HepG2 (cell line): Measurements from ENCODE around the gene ACOT8. TPM values are rescaled to one million over a fixed set of nuclear protein-coding genes. Genes with fewer than 3 reads are reported as not detected.

Source experiments
- CBFB ChIP-seq: sonication (generic); formaldehyde crosslinking; IDR thresholded peaks from 2 replicates; pipeline ENCODE4 v1.4.0; 2020; ENCODE audit warnings: missing genetic modification reagents
- EEA1 ChIP-seq: sonication (generic); formaldehyde crosslinking; IDR thresholded peaks from 2 replicates; pipeline ENCODE4 v1.5.1; 2020; ENCODE audit warnings: mild to moderate bottlenecking, missing genetic modification reagents, borderline replicate concordance
- FOXP1 ChIP-seq, 2 experiments: fragments of 450-650 bp in 1 of 2; IDR thresholded peaks; 2 replicates each; pipeline ENCODE4 v1.6.1; 2017 to 2018; ENCODE audit warnings: antibody characterized with exemption in 1 of 2
- HMGXB3 ChIP-seq: sonication (generic); formaldehyde crosslinking; IDR thresholded peaks from 2 replicates; pipeline ENCODE4 v1.4.0; 2020; ENCODE audit warnings: missing genetic modification reagents, borderline replicate concordance
- IRF2 ChIP-seq: IDR thresholded peaks from 2 replicates; pipeline ENCODE4 v1.6.1; 2018; ENCODE audit warnings: missing genetic modification reagents, missing compliant biosample characterization
- RORA ChIP-seq: sonication (generic); formaldehyde crosslinking; IDR thresholded peaks from 2 replicates; pipeline ENCODE4 v1.5.0; 2020; ENCODE audit warnings: mild to moderate bottlenecking, missing genetic modification reagents, moderate library complexity
- SSRP1 ChIP-seq: IDR thresholded peaks from 2 replicates; pipeline ENCODE4 v1.6.1; 2016; ENCODE audit warnings: control low read depth
- YEATS2 ChIP-seq: sonication (generic); formaldehyde crosslinking; IDR thresholded peaks from 2 replicates; pipeline ENCODE4 v1.4.0; 2020; ENCODE audit warnings: missing genetic modification reagents, borderline replicate concordance
- ZC3H4 ChIP-seq: sonication (generic); formaldehyde crosslinking; IDR thresholded peaks from 2 replicates; pipeline ENCODE4 v1.4.0; 2020; ENCODE audit warnings: missing genetic modification reagents, borderline replicate concordance
- ZNF432 ChIP-seq: sonication (generic); formaldehyde crosslinking; IDR thresholded peaks from 2 replicates; pipeline ENCODE4 v1.5.0; 2020; ENCODE audit warnings: missing genetic modification reagents, mild to moderate bottlenecking, borderline replicate concordance
- ZNF546 ChIP-seq: sonication (generic); formaldehyde crosslinking; conservative IDR thresholded peaks from 2 replicates; pipeline ENCODE4 v1.8.1; 2023; ENCODE audit warnings: mild to moderate bottlenecking, missing genetic modification reagents
- ZNF678 ChIP-seq: sonication (generic); formaldehyde crosslinking; IDR thresholded peaks from 2 replicates; pipeline ENCODE4 v1.4.0; 2020; ENCODE audit warnings: mild to moderate bottlenecking, missing genetic modification reagents
- ZNF83 ChIP-seq: sonication (generic); formaldehyde crosslinking; IDR thresholded peaks from 2 replicates; pipeline ENCODE4 v1.4.0; 2020; ENCODE audit warnings: missing genetic modification reagents, mild to moderate bottlenecking, borderline replicate concordance
- polyA plus RNA-seq, 8 experiments: library from polyadenylated mRNA; depleted of rRNA in 3 of 8; stranded (reverse) in 7 of 8; unstranded in 1 of 8; fragments of >200 nt; fragmentation: Illumina TruSeq in 4 of 8; extraction: Trizol in 4 of 8; gene quantifications; 2 replicates each; pipeline versions ENCODE4 v1.2.1 to v1.2.3, GENCODE V29; 2011 to 2016; ENCODE audit warnings: low read depth in 4 of 8, missing spikeins in 1 of 8, mixed read lengths in 1 of 8; ENCODE audit not compliant: insufficient read depth in 1 of 8
- total RNA-seq, 5 experiments: library from RNA; depleted of rRNA; stranded (reverse); fragments of >200 nt; fragmentation: Illumina TruSeq; extraction: Trizol; gene quantifications; 2 replicates each; pipeline ENCODE4 v1.2.3, GENCODE V29; 2016; ENCODE audit warnings: low read depth in 1 of 5
- TF ChIP-seq, protein P1 (sequence below): sonication (generic); formaldehyde crosslinking; IDR thresholded peaks from 2 replicates; pipeline ENCODE4 v1.4.0; 2020; ENCODE audit warnings: mild to moderate bottlenecking, missing genetic modification reagents
- TF ChIP-seq, protein P2 (sequence below): IDR thresholded peaks from 2 replicates; pipeline ENCODE4 v1.6.1; 2016; ENCODE audit warnings: mild to moderate bottlenecking, missing biosample characterization, missing genetic modification reagents

The ACOT8 gene
- total and polyA plus RNA-seq, 2 of the 13 experiments (the other 11 are each of a cell fraction or from before 2014, with no cell fraction given) = 31.4 to 45.5 TPM

- TF ChIP-seq, protein P1, sequence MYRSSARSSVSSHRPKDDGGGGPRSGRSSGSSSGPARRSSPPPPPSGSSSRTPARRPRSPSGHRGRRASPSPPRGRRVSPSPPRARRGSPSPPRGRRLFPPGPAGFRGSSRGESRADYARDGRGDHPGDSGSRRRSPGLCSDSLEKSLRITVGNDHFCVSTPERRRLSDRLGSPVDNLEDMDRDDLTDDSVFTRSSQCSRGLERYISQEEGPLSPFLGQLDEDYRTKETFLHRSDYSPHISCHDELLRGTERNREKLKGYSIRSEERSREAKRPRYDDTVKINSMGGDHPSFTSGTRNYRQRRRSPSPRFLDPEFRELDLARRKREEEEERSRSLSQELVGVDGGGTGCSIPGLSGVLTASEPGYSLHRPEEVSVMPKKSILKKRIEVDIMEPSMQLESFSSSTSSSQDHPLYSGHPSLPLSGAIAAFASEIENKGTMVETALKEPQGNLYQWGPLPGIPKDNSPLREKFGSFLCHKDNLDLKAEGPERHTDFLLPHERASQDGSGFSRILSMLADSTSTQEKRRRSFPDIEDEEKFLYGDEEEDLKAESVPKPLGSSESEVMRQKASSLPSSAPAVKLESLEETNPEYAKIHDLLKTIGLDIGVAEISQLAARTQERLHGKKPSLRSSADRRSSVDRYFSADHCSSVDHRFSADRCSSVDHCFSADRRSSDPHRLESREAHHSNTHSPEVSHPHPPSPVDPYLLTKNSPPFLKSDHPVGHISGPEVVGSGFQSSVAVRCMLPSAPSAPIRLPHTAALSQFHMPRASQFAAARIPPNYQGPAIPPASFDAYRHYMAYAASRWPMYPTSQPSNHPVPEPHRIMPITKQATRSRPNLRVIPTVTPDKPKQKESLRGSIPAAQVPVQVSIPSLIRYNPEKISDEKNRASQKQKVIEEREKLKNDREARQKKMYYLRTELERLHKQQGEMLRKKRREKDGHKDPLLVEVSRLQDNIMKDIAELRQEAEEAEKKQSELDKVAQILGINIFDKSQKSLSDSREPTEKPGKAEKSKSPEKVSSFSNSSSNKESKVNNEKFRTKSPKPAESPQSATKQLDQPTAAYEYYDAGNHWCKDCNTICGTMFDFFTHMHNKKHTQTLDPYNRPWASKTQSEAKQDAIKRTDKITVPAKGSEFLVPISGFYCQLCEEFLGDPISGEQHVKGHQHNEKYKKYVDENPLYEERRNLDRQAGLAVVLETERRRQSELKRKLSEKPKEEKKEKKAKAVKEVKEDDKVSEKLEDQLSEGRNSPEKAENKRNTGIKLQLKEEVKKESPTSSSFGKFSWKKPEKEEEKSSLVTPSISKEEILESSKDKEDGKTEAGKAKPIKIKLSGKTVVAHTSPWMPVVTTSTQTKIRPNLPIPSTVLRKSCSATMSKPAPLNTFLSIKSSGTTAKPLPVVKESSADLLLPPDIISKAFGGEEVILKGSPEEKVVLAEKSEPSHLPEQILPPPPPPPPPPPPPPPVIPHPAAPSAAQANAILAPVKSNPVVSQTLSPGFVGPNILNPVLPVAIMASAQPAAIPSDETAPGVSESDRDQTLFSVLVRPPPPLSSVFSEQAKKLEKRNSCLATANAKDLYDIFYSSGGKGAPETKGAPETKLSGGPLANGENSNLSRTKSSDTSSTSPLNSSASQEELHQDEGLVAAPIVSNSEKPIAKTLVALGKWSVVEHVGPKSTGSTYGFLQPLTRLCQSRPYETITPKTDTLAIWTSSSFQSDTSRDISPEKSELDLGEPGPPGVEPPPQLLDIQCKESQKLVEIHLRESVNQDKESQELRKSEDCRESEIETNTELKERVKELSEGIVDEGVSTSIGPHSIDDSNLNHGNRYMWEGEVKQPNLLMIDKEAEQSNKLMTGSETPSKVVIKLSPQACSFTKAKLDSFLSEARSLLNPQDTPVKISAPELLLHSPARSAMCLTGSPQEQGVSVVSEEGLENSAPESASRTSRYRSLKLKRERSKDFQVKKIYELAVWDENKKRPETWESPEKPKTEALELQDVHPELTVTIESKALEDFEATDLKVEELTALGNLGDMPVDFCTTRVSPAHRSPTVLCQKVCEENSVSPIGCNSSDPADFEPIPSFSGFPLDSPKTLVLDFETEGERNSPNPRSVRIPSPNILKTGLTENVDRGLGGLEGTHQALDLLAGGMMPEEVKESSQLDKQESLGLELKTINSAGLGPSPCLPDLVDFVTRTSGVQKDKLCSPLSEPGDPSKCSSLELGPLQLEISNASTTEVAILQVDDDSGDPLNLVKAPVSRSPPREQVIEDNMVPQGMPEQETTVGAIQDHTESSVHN (CRISPR knock-in tag) = no peak
- TF ChIP-seq IRF2 (peak; percentile 72), FOXP1 (IDR thresholded peaks at IDR 0.05) (no peak), FOXP1 (CRISPR knock-in tag; IDR thresholded peaks at IDR 0.05) (peak; percentile 21; the same call in 1 of the 2 replicates), CBFB (CRISPR knock-in tag) (peak; percentile 85), RORA (no peak), ZNF546 (CRISPR knock-in tag) (peak; percentile 23; the same call in 1 of the 2 replicates), EEA1 (CRISPR knock-in tag) (0 out of 2 replicates have a peak, but pooled peaks have one; percentile 4), ZC3H4 (CRISPR knock-in tag) (no peak; the same call in none of the 2 replicates), SSRP1 (CRISPR knock-in tag) (0 out of 2 replicates have a peak, but pooled peaks have one; percentile 31), ZNF432 (0 out of 2 replicates have a peak, but pooled peaks have one; percentile 2), HMGXB3 (peak; percentile 87), ZNF678 (no peak), ZNF83 (peak; percentile 89; the same call in 1 of the 2 replicates), YEATS2 (CRISPR knock-in tag) (peak; percentile 92)
- TF ChIP-seq, protein P2, sequence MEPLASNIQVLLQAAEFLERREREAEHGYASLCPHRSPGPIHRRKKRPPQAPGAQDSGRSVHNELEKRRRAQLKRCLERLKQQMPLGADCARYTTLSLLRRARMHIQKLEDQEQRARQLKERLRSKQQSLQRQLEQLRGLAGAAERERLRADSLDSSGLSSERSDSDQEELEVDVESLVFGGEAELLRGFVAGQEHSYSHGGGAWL (CRISPR knock-in tag) = peak; percentile 61; the same call in 1 of the 2 replicates
Measured at GRCh38 chr20:45890077-45890984, 33.1 kb upstream of the ACOT8 start (continued).
